Pancreas (tissue), 10 donors: ENCODE data around the gene INPP5J. TPM values are rescaled to one million over a fixed set of nuclear protein-coding genes. Genes with fewer than 3 reads are reported as not detected.

Experiments
- ATAC-seq, 4 donors: fragments of 200-7000 bp; cut with Tn5 transposase; one replicate each; pipeline versions ENCODE4 v1.8.0 to v1.9.1; 2020; ENCODE audit warnings: mild to moderate bottlenecking in 4 of 4, moderate library complexity in 4 of 4
- DNase-seq, 6 donors: peaks; one replicate each; pipeline ENCODE4 v3.0.0-alpha.2; 2020
- FAIRE-seq: peaks from 2 replicates; lab custom pipeline; 2012; peaks lifted over from hg19 to GRCh38; lab: Jason Lieb, UNC
- H3K27ac ChIP-seq, 4 donors: fragments of 200-600 bp; sonication (generic); 1 replicate in 3 of 4; 2 replicates in 1 of 4; pipeline versions ENCODE4 v1.5.0 to v1.8.0; 2020
- H3K27me3 ChIP-seq, 4 donors: fragments of 200-600 bp; one replicate each; pipeline ENCODE4 v1.8.0; 2021
- H3K36me3 ChIP-seq, 3 donors: fragments of 200-600 bp; sonication (generic) in 1 of 3; one replicate each; pipeline versions ENCODE4 v1.5.0 to v1.8.0; 2020 to 2021
- H3K4me1 ChIP-seq, 3 donors: fragments of 200-600 bp; one replicate each; pipeline ENCODE4 v1.8.0; 2021
- H3K4me3 ChIP-seq, 4 donors: fragments of 200-600 bp; sonication (generic) in 2 of 4; one replicate each; pipeline versions ENCODE4 v1.5.0 to v1.8.0; 2020 to 2021
- H3K9me3 ChIP-seq, 4 donors: fragments of 200-600 bp; one replicate each; pipeline ENCODE4 v1.8.0; 2021
- WGBS, 2 donors: extraction: QIAGEN DNeasy Blood & Tissue Kit; methylation state at CpG; one replicate each; pipeline ENCODE4 v1.1.7; 2013; 5-methylcytosine and 5-hydroxymethylcytosine counted together
- intact Hi-C, 3 donors: fragments of 100-400 bp; cut with DNase I; formaldehyde crosslinking; loops; one replicate each; pipeline versions ENCODE4 v1.11.1 to v1.14.2; 2022
- polyA plus RNA-seq, 2 donors: library from polyadenylated mRNA; stranded (reverse); fragments of 200-250 nt; gene quantifications; one replicate each; pipeline ENCODE4 v1.2.3, GENCODE V29; 2013
- total RNA-seq, 6 donors: library from RNA; stranded (reverse); fragmentation: NEBNext Ultra II Directional in 4 of 6; extraction: Animal tissue kit (Norgen Biotek cat#: 25700) in 4 of 6; gene quantifications; one replicate each; pipeline versions ENCODE4 v1.2.1 to v1.2.4, GENCODE V29; 2021 to 2023
- TF ChIP-seq, protein P1 (sequence below), 4 donors: fragments of 200-600 bp; sonication (generic) in 3 of 4; IDR thresholded peaks; one replicate each; pipeline versions ENCODE4 v1.5.0 to v1.8.0; 2021; ENCODE audit warnings: antibody characterized with exemption in 4 of 4
- donor health status: healthy with polysubstance abuse.
- donor health status: DM: no; HTN: no; CAD: no; lungs with moderate emphysema.
- donor health status: DM: no; HTN: no; CAD: no.
- donor health status: control.
- donor health status: control.
- donor health status: Bipolar disorder and iron deficiency.
- donor health status: DM: yes; HTN: yes; CAD: no.
- donor health status: DM: no; HTN: no; CAD: no.
- donor health status: DM: no; HTN: no; CAD: no.
- donor health status: DM: yes; HTN: yes; CAD: no.

Gene INPP5J
- total and polyA plus RNA-seq, 8 donors, result 4.5 to 25.0 (median 10.3) TPM

DNA sequence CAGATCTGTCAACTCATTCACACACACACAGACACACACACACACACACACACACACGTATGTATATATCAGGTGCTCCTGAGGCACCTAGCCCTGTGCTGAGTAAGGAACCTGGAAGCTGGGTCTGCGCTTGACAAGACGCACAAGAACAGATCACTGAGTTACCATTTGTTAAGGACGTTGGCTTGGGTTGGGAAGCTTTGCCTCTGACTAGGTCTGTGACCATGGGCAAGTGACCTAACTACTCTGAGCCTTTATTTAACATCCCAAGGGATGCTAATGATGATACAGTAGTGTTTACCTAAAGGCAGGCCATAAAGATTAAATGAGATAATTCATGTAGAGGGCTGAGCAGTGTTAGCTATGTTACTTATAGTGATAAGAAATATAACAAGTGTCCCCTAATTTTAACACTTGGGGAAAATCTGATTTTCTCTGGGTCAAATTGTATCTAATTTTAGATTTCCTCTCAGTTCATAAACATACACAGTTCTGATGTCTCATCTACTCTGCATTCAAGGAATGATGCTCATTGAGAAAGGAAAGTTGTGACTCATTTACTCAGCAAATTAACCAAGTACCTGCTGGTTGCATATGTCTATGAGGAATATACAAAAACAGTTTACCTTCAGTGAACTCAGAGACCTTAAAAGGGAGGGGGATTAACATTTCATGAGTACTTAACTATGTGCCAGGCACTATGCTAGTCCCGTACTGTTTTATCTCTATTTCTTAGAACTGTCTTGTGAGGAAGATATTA, 50.8 kb downstream of the INPP5J start:
- Histone ChIP-seq H3K4me3 (no peak overlapping the region), H3K36me3 (no peaks in the 10 kb centered on the region), H3K9me3 (no peaks in the 10 kb centered on the region), H3K27me3 (no peaks in the 10 kb centered on the region), H3K4me1 (no peaks in the 10 kb centered on the region), H3K27ac (no peak overlapping the region)
- intact Hi-C loops, result no loop called here
- peak in 1 of 4 donors; percentile 24 for ATAC-seq
- FAIRE-seq, result no peak
- TF ChIP-seq, protein P1, sequence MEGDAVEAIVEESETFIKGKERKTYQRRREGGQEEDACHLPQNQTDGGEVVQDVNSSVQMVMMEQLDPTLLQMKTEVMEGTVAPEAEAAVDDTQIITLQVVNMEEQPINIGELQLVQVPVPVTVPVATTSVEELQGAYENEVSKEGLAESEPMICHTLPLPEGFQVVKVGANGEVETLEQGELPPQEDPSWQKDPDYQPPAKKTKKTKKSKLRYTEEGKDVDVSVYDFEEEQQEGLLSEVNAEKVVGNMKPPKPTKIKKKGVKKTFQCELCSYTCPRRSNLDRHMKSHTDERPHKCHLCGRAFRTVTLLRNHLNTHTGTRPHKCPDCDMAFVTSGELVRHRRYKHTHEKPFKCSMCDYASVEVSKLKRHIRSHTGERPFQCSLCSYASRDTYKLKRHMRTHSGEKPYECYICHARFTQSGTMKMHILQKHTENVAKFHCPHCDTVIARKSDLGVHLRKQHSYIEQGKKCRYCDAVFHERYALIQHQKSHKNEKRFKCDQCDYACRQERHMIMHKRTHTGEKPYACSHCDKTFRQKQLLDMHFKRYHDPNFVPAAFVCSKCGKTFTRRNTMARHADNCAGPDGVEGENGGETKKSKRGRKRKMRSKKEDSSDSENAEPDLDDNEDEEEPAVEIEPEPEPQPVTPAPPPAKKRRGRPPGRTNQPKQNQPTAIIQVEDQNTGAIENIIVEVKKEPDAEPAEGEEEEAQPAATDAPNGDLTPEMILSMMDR (IDR thresholded peaks at IDR 0.05), result no peak
- no peak for DNase-seq
- WGBS, 2 donors, result 78 to 83% methylated on average over 5 of the region's 5 CpGs

DNA sequence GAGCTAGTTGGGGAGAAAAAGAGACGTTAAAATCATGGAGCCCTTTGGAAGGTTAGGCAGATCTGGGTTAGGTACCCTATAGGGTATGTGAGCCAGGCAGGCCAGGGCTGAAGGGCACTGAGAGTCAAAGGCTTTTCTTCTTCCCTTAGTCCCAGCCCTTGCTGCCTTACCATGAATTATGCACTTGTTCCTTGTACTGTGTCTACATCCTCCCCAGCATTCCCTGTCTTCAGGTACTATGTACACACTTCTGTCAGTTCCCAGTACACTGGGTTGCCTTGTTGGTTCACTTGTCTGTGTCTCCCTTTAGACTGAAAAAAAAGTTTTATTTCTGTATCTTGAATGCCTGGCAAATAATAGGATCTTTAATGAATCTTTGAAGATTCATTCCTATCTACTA, 54.2 kb downstream of the INPP5J start:
- DNase-seq, result no peak
- intact Hi-C loops, result no loop called here
- FAIRE-seq, result no peak
- Histone ChIP-seq H3K27ac (no peak overlapping the region), H3K36me3 (no peaks in the 10 kb centered on the region), H3K9me3 (no peaks in the 10 kb centered on the region), H3K4me1 (no peaks in the 10 kb centered on the region), H3K4me3 (no peak overlapping the region), H3K27me3 (no peaks in the 10 kb centered on the region)
- WGBS, 2 donors, result 75 to 83% methylated on average over 1 of the region's 1 CpG
- no peak for ATAC-seq
- TF ChIP-seq, protein P1 (IDR thresholded peaks at IDR 0.05), result no peak

DNA sequence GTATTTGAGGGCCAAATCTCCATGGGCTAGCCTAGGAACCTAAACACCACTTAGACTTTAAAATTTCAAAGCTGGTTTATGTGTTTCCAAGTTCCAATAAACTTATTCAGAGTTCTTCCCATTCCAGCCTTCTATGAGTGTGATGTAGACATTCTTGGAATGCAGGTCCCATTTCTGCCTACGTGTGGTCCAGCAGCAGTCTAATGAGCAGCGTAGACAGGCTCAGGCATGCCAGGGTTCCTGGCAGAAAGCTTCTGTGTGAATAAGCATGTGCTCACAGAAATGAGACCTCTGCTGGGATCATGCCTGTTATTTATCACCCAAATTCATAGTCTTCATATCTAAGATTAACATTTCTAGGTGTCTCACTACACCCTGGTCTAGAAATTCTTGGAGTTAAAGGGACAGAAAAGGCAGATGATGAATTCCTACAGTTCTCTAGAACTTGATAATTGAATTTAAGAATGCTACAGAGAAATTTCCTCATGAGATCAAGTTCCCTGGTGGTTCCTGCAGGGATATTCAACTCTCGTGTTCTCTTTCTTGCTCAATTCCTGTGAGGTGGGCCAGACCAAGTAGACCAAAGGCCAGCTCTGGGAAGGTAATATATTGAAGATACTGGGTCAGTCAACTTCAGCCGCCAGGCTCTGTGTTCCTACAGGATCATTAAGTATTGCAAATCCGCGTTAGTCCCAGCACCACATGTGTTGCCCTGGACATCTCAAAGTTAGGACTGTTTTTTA, 54.8 kb downstream of the INPP5J start:
- TF ChIP-seq, protein P1 (IDR thresholded peaks at IDR 0.05), result no peak
- H3K4me1 ChIP-seq, result no peaks in the 10 kb centered on the region
- H3K27me3 ChIP-seq, result no peaks in the 10 kb centered on the region
- H3K4me3 ChIP-seq, result no peak overlapping the region
- H3K27ac ChIP-seq, result no peak overlapping the region
- ATAC-seq (peak in 1 of 4 donors; percentile 25), FAIRE-seq (no peak), DNase-seq (no peak)
- no peaks in the 10 kb centered on the region for H3K36me3 ChIP-seq
- H3K9me3 ChIP-seq, result no peaks in the 10 kb centered on the region
- intact Hi-C loops, result no loop called here
- WGBS, 2 donors, result 89% methylated on average over 6 of the region's 6 CpGs

DNA sequence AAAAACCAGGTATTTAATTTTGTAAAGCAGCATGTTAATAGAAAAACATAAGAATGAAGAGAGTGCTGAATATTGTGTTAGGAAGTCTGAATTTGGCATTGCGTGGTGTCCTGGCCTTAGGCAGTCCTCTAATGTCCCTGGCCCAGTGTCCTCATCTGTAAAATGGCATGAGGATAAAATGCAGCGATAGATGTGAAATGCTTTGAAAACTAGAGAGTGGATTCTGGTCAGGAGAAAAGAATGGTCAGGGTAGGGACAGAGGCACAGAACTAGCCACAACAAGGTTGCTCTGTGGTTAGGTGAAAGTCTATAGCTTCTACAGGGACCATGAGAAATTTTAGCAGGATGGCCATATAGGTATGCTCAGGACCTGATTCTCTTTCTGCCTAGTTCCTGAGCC, 56.1 kb downstream of the INPP5J start:
- Histone ChIP-seq H3K36me3 (no peaks in the 10 kb centered on the region), H3K9me3 (no peaks in the 10 kb centered on the region), H3K4me3 (no peak overlapping the region), H3K4me1 (no peaks in the 10 kb centered on the region), H3K27ac (no peak overlapping the region), H3K27me3 (no peaks in the 10 kb centered on the region)
- ATAC-seq, result no peak
- intact Hi-C loops, result no loop called here
- no peak for FAIRE-seq
- 99% methylated on average over 2 of the region's 2 CpGs for WGBS, 2 donors
- no peak for DNase-seq
- TF ChIP-seq, protein P1 (IDR thresholded peaks at IDR 0.05), result no peak

DNA sequence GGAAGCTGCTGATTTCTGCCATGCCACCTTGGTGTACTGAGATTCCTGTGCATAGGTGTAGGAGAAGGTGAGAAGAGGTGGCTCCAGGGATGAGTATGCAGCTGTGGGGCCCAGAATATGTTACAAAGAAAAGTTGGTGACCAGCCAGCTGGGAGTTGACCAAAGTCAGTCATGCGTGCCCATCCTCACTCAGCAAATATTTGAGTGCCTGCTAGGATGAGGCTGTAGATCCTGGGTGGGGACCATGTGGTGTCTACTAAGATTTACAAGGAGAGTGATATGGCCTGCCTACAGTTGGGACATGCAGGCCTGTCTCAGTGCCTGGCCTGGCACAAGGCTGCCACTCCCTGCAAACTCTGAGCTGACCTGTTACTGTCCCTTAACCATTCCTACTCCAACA, 56.6 kb downstream of the INPP5J start:
- TF ChIP-seq, protein P1 (IDR thresholded peaks at IDR 0.05), result no peak
- no peak overlapping the region for H3K27ac ChIP-seq
- H3K36me3 ChIP-seq, result no peaks in the 10 kb centered on the region
- no peaks in the 10 kb centered on the region for H3K27me3 ChIP-seq
- no peaks in the 10 kb centered on the region for H3K4me1 ChIP-seq
- FAIRE-seq (no peak), ATAC-seq (peak in 3 of 4 donors; percentile 29 to 73 (median 72)), DNase-seq (no peak)
- no peak overlapping the region for H3K4me3 ChIP-seq
- H3K9me3 ChIP-seq, result no peaks in the 10 kb centered on the region
- WGBS, 2 donors, result 16 to 29% methylated on average over 1 of the region's 1 CpG
- intact Hi-C loops, result no loop called here
